GM12873 (cell line): ENCODE data around the gene ANKS4B.

Experiments used
- TF ChIP-seq, protein P1 (sequence below): IDR thresholded peaks from 2 replicates; pipeline ENCODE4 v1.5.1; 2012; ENCODE audit warnings: low read depth, mild to moderate bottlenecking, moderate library complexity, low read length, control low read depth; ENCODE audit not compliant: insufficient read depth; ENCODE audit errors: missing control alignments

The ANKS4B gene

DNA sequence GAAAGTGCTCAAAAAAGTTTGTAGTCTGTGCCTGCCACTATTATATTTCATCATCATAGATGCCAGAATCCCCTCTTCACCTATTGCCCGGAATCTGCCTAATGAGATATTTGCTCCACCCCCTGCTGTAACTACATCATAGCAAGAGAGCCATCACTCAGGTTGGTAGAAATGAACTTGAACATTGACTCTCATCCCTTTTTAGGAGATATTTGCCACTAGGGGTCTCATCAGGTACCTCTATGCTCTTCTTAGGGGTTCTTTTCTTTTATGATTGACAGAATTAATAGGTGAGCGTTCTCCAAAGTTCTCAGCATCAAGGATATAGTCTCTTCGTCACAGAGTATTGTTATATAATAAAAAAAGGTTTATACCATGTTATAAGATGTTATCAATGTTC is 20.0 kb downstream of the ANKS4B start:
- TF ChIP-seq, protein P1, sequence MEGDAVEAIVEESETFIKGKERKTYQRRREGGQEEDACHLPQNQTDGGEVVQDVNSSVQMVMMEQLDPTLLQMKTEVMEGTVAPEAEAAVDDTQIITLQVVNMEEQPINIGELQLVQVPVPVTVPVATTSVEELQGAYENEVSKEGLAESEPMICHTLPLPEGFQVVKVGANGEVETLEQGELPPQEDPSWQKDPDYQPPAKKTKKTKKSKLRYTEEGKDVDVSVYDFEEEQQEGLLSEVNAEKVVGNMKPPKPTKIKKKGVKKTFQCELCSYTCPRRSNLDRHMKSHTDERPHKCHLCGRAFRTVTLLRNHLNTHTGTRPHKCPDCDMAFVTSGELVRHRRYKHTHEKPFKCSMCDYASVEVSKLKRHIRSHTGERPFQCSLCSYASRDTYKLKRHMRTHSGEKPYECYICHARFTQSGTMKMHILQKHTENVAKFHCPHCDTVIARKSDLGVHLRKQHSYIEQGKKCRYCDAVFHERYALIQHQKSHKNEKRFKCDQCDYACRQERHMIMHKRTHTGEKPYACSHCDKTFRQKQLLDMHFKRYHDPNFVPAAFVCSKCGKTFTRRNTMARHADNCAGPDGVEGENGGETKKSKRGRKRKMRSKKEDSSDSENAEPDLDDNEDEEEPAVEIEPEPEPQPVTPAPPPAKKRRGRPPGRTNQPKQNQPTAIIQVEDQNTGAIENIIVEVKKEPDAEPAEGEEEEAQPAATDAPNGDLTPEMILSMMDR: peak; percentile 5

DNA sequence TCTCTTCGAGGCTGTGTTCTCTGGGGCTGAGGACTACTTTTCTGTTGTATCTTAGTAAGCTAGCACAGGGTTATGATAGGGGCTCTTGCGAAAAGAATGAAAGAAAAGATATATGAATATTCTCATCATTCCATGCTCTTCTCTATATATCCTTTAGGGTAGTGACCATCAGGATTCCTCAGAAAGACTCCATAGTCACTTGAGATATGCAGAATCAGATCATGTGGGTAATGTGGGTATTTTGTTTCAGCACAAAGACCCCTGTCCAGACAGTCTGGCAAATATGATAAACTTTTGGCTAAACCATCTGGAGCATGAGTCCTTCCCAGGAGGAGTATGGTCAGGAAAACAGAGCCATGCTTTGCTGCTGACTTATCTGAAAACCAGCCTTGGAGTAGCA is 23.1 kb downstream of the ANKS4B start:
- TF ChIP-seq, protein P1: no peak

DNA sequence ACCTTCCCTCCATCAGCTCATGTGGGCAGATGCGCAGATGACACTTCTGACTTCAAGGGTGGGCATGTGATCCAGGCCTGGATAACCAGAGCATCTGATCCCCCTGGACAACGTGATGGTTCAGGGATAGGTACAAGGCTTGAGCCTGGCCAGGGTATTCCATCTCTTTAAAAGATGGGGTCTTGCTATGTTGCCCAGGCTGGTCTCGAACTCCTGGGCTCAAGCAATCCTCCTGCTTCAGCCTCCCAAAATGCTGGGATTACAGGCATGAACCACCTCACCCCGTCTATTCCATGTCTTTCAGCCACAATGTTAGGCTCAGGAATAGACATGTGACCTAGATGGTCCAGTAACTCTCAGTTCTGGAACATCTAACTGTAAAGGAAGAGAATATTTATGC is 23.8 kb downstream of the ANKS4B start:
- TF ChIP-seq, protein P1: no peak

DNA sequence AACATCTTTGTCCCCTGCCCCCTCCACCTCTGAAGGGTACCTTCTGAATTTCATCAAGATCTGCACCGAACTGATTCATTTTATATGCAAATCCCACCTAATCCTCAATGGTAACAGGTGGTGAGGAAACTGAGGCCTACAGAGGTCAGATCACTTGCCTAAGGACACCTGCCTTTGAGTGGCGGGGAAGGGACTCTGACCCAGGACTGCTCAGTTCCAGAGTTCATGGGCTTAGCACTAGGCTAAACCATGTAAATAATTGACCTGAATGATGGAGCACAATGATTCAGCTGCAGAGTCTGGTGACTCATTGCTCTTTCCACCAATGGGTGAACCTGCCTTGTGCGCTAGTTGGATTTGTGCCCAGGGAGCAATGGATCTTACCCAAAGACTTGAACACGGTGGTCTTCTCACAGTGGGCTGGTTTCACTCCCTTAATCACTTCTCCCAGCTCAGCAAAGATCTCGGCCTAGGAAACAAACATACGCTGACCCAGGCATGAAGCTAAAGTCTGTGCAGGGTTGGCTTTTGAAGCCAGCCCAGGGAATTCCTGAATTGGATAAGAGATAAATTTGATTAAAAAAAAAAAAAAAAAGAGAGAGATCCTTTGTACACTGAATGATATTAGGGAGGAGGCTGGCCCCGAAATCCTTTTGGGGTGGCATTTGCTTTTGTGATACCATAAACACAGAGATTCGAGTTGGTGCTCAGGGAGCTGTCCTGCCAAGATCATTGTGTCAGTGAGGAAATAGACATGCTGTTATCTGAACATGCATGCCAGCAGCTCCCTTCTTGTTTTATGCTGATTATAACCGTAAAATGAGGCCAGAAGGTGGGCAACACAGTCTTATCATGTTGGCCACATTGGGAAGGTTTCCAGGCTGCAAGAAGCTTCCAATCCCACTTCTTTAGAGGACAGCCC is 27.6 kb downstream of the ANKS4B start:
- TF ChIP-seq, protein P1: no peak

DNA sequence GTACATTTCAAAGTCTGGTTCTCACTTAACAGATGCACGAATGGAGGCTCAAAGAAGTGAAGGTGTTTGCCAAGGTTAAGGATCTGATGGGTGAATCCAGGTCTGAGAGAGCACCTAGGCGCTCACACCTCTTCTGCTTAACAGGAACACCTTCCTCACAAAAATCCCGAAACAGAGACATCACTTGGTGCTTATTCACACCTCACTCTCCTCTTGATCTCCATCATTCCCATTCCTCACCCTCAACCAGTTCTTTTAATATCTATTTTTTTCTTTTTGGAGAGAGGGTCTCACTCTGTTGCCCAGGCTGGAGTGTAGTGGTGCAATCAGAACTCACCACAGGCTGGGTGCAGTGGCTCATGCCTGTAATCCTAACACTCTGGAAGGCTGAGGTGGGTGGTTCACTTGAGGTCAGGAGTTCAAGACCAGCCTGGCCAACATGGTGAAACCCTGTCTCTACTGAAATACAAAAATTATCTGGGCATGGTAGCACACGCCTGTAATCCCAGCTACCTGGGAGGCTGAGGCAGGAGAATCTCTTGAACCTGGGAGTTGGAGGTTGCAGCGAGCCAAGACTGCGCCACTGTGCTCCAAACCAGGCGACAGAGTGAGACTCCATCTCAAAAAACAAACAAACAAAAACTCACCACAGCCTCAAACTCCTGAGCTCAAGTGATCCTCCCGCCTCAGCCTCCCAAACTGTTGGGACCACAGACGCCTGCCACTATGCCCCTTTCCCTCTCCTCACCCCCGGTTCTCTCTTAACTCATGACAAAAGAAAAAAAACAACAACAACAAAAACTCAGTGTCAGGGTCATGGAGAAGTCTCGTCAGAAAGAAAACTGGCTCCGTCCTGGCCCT is 29.5 kb downstream of the ANKS4B start:
- TF ChIP-seq, protein P1: no peak

DNA sequence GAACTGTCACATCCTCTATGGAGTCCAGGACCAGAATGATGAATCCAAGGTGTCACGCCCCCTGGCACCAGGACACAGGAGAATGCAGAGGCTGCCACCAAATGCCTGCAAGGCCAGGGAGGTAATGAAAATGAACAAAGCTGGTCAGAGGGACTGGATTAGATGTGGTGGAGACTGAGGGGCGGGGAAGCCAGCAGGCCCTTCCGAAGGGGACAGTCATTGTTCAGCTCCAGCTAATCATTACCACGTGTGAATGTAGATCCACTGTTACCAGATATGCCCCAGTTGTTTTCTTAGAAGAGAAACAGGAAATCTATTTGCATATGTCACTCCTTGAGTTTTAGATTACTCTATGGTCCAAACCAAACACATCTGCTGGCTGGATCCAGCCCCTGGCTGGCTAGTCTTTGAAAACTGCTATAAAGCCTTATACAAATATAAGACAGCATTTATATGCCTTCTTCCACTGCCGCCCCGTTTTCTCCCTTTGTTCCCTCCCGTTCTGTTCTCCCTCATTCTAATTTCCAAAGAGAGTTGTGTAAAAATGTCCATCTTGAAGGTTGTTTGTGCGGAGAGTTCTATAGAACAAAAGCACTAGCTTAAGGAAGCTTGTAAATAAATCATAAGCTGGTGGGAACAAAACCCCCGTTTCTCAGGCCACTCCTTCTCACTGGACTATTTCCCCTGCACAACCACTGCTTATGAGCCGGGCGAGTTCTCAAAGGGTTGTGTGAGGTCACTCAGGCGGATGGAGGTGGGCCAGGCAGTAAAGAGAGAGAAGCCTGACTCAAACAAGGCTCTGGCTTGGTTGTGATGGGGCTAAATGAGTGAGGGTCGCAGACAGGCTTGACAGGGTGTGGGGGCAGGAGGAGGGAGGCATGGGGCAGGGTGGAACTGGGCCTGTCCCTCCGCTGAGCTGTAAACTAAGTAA is 30.4 kb downstream of the ANKS4B start:
- TF ChIP-seq, protein P1: no peak
